K562 (cell line): ENCODE measurements around the gene TUBG2. TPM values are rescaled to one million over a fixed set of nuclear protein-coding genes. Genes with fewer than 3 reads are reported as not detected.

Source experiments
- ATF7 ChIP-seq: fragments of 450-650 bp; IDR thresholded peaks from 2 replicates; pipeline ENCODE4 v1.7.1; 2014; ENCODE audit warnings: mild to moderate bottlenecking, moderate library complexity
- CBX8 ChIP-seq: fragments of 200-600 bp; sonication (generic); IDR thresholded peaks from 2 replicates; pipeline ENCODE4 v1.6.1; 2012; ENCODE audit warnings: borderline replicate concordance, mixed run types, low read depth, mild to moderate bottlenecking, moderate library complexity, mixed read lengths, low read length, control low read depth, inconsistent platforms; ENCODE audit not compliant: poor library complexity, severe bottlenecking; ENCODE audit errors: extremely low read depth
- CEBPB ChIP-seq: fragments of 450-650 bp; IDR thresholded peaks from 2 replicates; pipeline ENCODE4 v1.6.1; 2016; ENCODE audit warnings: missing genetic modification characterization, missing compliant biosample characterization
- CEBPG ChIP-seq, 3 experiments: fragments of 200-800 bp in 1 of 3; sonication (Bioruptor generic) in 1 of 3; sonication (generic) in 1 of 3; formaldehyde crosslinking in 1 of 3; IDR thresholded peaks in 2 of 3; conservative IDR thresholded peaks in 1 of 3; 2 replicates each; pipeline versions ENCODE4 v1.6.1 to v1.8.0; 2016 to 2022; ENCODE audit warnings: missing compliant biosample characterization in 2 of 3, missing genetic modification characterization in 2 of 3, mild to moderate bottlenecking in 1 of 3, missing genetic modification reagents in 1 of 3
- FOXK2 ChIP-seq, 2 experiments: fragments of 450-650 bp; IDR thresholded peaks in 1 of 2; conservative IDR thresholded peaks in 1 of 2; 2 replicates each; pipeline ENCODE4 v1.6.1; 2016; ENCODE audit warnings: low read depth in 2 of 2, mild to moderate bottlenecking in 1 of 2
- GATA2 ChIP-seq: sonication (generic); formaldehyde crosslinking; IDR thresholded peaks from 2 replicates; pipeline ENCODE4 v1.4.0; 2020; ENCODE audit warnings: mild to moderate bottlenecking, missing genetic modification reagents
- GATAD2A ChIP-seq: fragments of 450-650 bp; IDR thresholded peaks from 2 replicates; pipeline ENCODE4 v1.6.1; 2017
- GTF2A2 ChIP-seq: IDR thresholded peaks from 2 replicates; pipeline ENCODE4 v1.6.1; 2016; ENCODE audit warnings: mild to moderate bottlenecking, missing genetic modification characterization, missing compliant biosample characterization
- HDGF ChIP-seq: fragments of 450-650 bp; IDR thresholded peaks from 2 replicates; pipeline ENCODE4 v1.6.1; 2016
- HNRNPL ChIP-seq: fragments of 200-400 bp; formaldehyde crosslinking; IDR thresholded peaks from 2 replicates; pipeline ENCODE4 v1.6.1; 2017; ENCODE audit warnings: low read depth, mild to moderate bottlenecking, low read length
- MAZ ChIP-seq, 2 experiments: fragments of 450-650 bp in 1 of 2; sonication (generic) in 1 of 2; formaldehyde crosslinking; IDR thresholded peaks in 1 of 2; conservative IDR thresholded peaks in 1 of 2; 2 replicates each; pipeline versions ENCODE4 v1.4.0 to v1.5.0; 2020; ENCODE audit warnings: mild to moderate bottlenecking in 1 of 2, missing genetic modification reagents in 1 of 2
- MTA1 ChIP-seq: fragments of 450-650 bp; IDR thresholded peaks from 2 replicates; pipeline ENCODE4 v1.6.1; 2017; ENCODE audit warnings: borderline replicate concordance
- MXI1 ChIP-seq: IDR thresholded peaks from 2 replicates; pipeline ENCODE4 v1.6.1; 2011; ENCODE audit warnings: low read depth, mild to moderate bottlenecking, improper control_type of control experiment, low read length
- MYC ChIP-seq, 2 experiments: fragments of 250-450 bp in 1 of 2; sonication (Bioruptor Pico) in 1 of 2; IDR thresholded peaks; 2 replicates each; pipeline versions ENCODE4 v1.5.1 to v1.6.1; 2012 to 2021; ENCODE audit warnings: low read depth in 2 of 2, borderline replicate concordance in 1 of 2, improper control_type of control experiment in 1 of 2, low read length in 1 of 2, mild to moderate bottlenecking in 1 of 2, moderate library complexity in 1 of 2
- NCOA6 ChIP-seq: fragments of 450-650 bp; IDR thresholded peaks from 2 replicates; pipeline ENCODE4 v1.6.1; 2017; ENCODE audit warnings: mild to moderate bottlenecking
- NFE2 ChIP-seq: IDR thresholded peaks from 2 replicates; pipeline ENCODE4 v1.6.1; 2014; ENCODE audit warnings: antibody characterized with exemption, low read depth
- NFIC ChIP-seq: fragments of 450-650 bp; IDR thresholded peaks from 2 replicates; pipeline ENCODE4 v1.6.1; 2017; ENCODE audit warnings: mild to moderate bottlenecking, inconsistent platforms
- RBM14 ChIP-seq: fragments of 200-400 bp; formaldehyde crosslinking; IDR thresholded peaks from 2 replicates; pipeline ENCODE4 v1.6.1; 2018; ENCODE audit warnings: low read depth, mild to moderate bottlenecking, low read length, moderate library complexity, borderline replicate concordance; ENCODE audit not compliant: insufficient read depth
- RFX1 ChIP-seq: fragments of 450-650 bp; IDR thresholded peaks from 2 replicates; pipeline ENCODE4 v1.6.1; 2016; ENCODE audit warnings: mild to moderate bottlenecking, moderate library complexity
- RUNX1 ChIP-seq: sonication (generic); IDR thresholded peaks from 2 replicates; pipeline ENCODE4 v1.6.1; 2016; ENCODE audit warnings: antibody characterized with exemption, low read depth
- SUPT5H ChIP-seq: fragments of 450-650 bp; IDR thresholded peaks from 2 replicates; pipeline ENCODE4 v1.6.1; 2016
- TEAD1 ChIP-seq, 2 experiments: fragments of 450-650 bp in 1 of 2; sonication (generic) in 1 of 2; formaldehyde crosslinking; IDR thresholded peaks; 2 replicates each; pipeline versions ENCODE4 v1.4.0 to v1.8.0; 2020 to 2022; ENCODE audit warnings: mild to moderate bottlenecking in 2 of 2, missing genetic modification reagents in 1 of 2
- ZBTB1 ChIP-seq: sonication (generic); formaldehyde crosslinking; IDR thresholded peaks from 2 replicates; pipeline ENCODE4 v1.8.1; 2023; ENCODE audit warnings: missing genetic modification reagents, low read depth, mild to moderate bottlenecking, borderline replicate concordance
- ZC3H11A ChIP-seq: IDR thresholded peaks from 2 replicates; pipeline ENCODE4 v1.6.1; 2012; ENCODE audit warnings: low read depth, low read length, improper control_type of control experiment
- ZNF12 ChIP-seq: sonication (generic); formaldehyde crosslinking; IDR thresholded peaks from 2 replicates; pipeline ENCODE4 v1.4.0; 2020; ENCODE audit warnings: mild to moderate bottlenecking, missing genetic modification reagents
- ZNF23 ChIP-seq: fragments of 250-450 bp; sonication (Bioruptor Pico); IDR thresholded peaks from 2 replicates; pipeline ENCODE4 v1.4.0; 2020; ENCODE audit warnings: mild to moderate bottlenecking
- ZNF239 ChIP-seq: fragments of 250-450 bp; sonication (Bioruptor Pico); IDR thresholded peaks from 2 replicates; pipeline ENCODE4 v1.4.0; 2020; ENCODE audit warnings: mild to moderate bottlenecking
- ZNF561 ChIP-seq: fragments of 450-650 bp; formaldehyde crosslinking; conservative IDR thresholded peaks from 2 replicates; pipeline ENCODE4 v1.4.0; 2020; ENCODE audit warnings: mild to moderate bottlenecking, moderate library complexity
- ZSCAN29 ChIP-seq: fragments of 450-650 bp; IDR thresholded peaks from 2 replicates; pipeline ENCODE4 v1.6.1; 2017
- polyA plus RNA-seq, 8 experiments: library from polyadenylated mRNA; depleted of rRNA in 4 of 8; stranded (reverse) in 5 of 8; unstranded in 3 of 8; fragments of >200 nt; fragmentation: Nextera tagmentation in 2 of 8; fragmentation: Illumina TruSeq in 1 of 8; extraction: Ambion mirVana in 2 of 8; extraction: Trizol in 1 of 8; gene quantifications; 2 replicates each; pipeline versions ENCODE4 v1.2.1 to v1.2.3, GENCODE V29; 2011 to 2014; ENCODE audit warnings: inconsistent platforms in 1 of 8, missing spikeins in 1 of 8
- total RNA-seq, 7 experiments: library from RNA; depleted of rRNA in 6 of 7; stranded (reverse); fragments of >200 nt in 6 of 7; fragmentation: Illumina TruSeq in 2 of 7; extraction: Trizol in 2 of 7; gene quantifications; 2 replicates each; pipeline versions ENCODE4 v1.2.1 to v1.2.3, GENCODE V29; 2011 to 2021; ENCODE audit warnings: low replicate concordance in 1 of 7
- TF ChIP-seq, protein P1 (sequence below): fragments of 250-450 bp; sonication (Bioruptor Pico); IDR thresholded peaks from 2 replicates; pipeline ENCODE4 v1.8.0; 2021; ENCODE audit warnings: moderate library complexity, mild to moderate bottlenecking, inconsistent platforms

Gene TUBG2
- total and polyA plus RNA-seq, 9 of the 15 experiments (the other 6 are each of a cell fraction or from before 2014, with no cell fraction given): 0.09 to 0.80 (median 0.24) TPM; not detected in 2

DNA sequence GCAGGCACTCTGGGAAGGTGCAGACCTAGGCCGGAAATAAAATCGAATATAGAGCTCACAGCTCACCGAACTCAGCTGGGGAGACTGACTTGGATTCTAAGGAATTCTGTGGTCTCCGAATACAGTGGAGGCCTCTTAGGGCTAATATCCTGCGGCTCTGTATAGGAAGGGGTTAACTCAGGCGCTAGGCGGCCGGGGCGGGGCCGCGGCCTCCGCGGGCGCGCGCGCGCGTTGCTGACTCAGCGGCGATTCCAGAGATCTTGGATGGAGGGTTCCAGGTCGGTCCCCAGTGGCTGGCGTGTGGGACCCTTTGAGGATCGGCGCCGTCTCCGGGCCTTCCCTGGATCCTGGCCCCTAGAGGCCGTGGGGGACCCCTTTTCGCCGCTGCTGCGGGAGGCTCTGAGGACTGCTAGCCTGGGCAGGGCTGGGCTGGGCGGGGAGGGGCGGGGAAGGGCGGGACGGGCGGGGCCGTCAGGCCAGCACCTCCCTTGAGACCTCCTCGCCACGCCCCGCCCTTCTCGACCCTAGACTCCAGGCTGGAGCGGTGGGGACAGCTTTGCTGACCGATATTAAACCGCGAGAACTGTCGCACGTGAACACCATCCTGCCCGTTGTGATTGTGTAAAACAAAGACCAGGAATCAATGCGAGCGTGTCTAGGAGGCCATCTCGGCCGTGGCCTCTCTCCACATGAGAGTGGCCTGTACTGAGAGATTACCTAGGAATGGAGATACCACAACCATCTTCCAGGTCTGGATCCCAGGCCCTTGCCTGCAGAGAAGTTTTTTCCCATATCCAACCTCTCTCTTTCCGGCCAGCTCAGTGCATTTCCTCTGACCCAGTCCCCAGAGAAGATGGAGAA is 19.1 kb downstream of the TUBG2 start (continued):
- TF ChIP-seq GATA2 (CRISPR knock-in tag) (0 out of 2 replicates have a peak, but pooled peaks have one; percentile 42), ZC3H11A (no peak), SUPT5H (peak; percentile 59; the same call in 1 of the 2 replicates), RFX1 (no peak), NCOA6 (no peak), GATAD2A (peak; percentile 62; the same call in 1 of the 2 replicates), CEBPB (tag) (peak; percentile 48; the same call in 1 of the 2 replicates), GTF2A2 (tag) (no peak), CEBPG (CRISPR knock-in tag; IDR thresholded peaks at IDR 0.05) (no peak), CEBPG (tag; conservative IDR thresholded peaks at IDR 0.05 in 1 of 2, IDR thresholded peaks at IDR 0.05 in 1 of 2) (no peak), MAZ (CRISPR knock-in tag; conservative IDR thresholded peaks at IDR 0.05 in 1 of 2, IDR thresholded peaks at IDR 0.05 in 1 of 2) (peak; percentile 45 to 65; a peak in 2 of 4 replicates), TEAD1 (CRISPR knock-in tag; IDR thresholded peaks at IDR 0.05) (peak in 1 of 2 experiments; percentile 42; a peak in 1 of 4 replicates), NFE2 (peak; percentile 71), HNRNPL (no peak), MXI1 (0 out of 2 replicates have a peak, but pooled peaks have one; percentile 14), ZNF12 (CRISPR knock-in tag) (no peak), HDGF (peak; percentile 54; the same call in 1 of the 2 replicates), MTA1 (no peak), RBM14 (no peak), NFIC (peak; percentile 3; the same call in 1 of the 2 replicates), ZNF239 (no peak), ATF7 (peak; percentile 24; the same call in 1 of the 2 replicates), CBX8 (no peak), FOXK2 (conservative IDR thresholded peaks at IDR 0.05 in 1 of 2, IDR thresholded peaks at IDR 0.05 in 1 of 2; ENCODE audit: low read depth in 2 of 2) (peak in 1 of 2 experiments; percentile 17; a peak in 2 of 4 replicates), ZSCAN29 (no peak), ZNF561 (CRISPR knock-in tag) (no peak), ZBTB1 (CRISPR knock-in tag) (peak; percentile 41; the same call in 1 of the 2 replicates), ZNF23 (no peak), RUNX1 (0 out of 2 replicates have a peak, but pooled peaks have one; percentile 22), MYC (IDR thresholded peaks at IDR 0.05; ENCODE audit: low read depth, low read length) (peak; percentile 61; the same call in 1 of the 2 replicates), MYC (CRISPR knock-in tag; IDR thresholded peaks at IDR 0.05; ENCODE audit: borderline replicate concordance, low read depth) (no peak)
- TF ChIP-seq, protein P1, sequence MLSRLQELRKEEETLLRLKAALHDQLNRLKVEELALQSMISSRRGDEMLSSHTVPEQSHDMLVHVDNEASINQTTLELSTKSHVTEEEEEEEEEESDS: no peak
